Spleen (tissue), 7 donors: Measurements from ENCODE around the gene FOXJ1.
A peak's percentile ranks its signal among the peaks of the same experiment; 100 is the strongest.

Source experiments
- CTCF ChIP-seq, 11 experiments: fragments of 200-600 bp in 7 of 11; fragments of 450-650 bp in 4 of 11; sonication (generic) in 4 of 11; IDR thresholded peaks in 8 of 11; conservative IDR thresholded peaks in 3 of 11; 1 replicate in 7 of 11; 2 replicates in 4 of 11; pipeline versions ENCODE4 v1.4.0 to v1.8.0; 2016 to 2021; ENCODE audit warnings: antibody characterized with exemption in 11 of 11, inconsistent platforms in 4 of 11, mild to moderate bottlenecking in 1 of 11
- POLR2A ChIP-seq, 3 donors: fragments of 450-650 bp; IDR thresholded peaks; one replicate each; pipeline ENCODE4 v1.5.1; 2017; ENCODE audit warnings: antibody characterized with exemption in 3 of 3, mild to moderate bottlenecking in 1 of 3
- POLR2AphosphoS5 ChIP-seq, 3 donors: sonication (generic); formaldehyde crosslinking; IDR thresholded peaks; one replicate each; pipeline ENCODE4 v1.5.1; 2017; ENCODE audit warnings: antibody characterized with exemption in 3 of 3
- donor health status: DM: no; HTN: no; CAD: no; lungs with moderate emphysema.
- donor health status: DM: no; HTN: no; CAD: no.
- donor health status: DM: no; HTN: no; CAD: no.

- TF ChIP-seq CTCF (IDR thresholded peaks at IDR 0.05 in 8 of 11, conservative IDR thresholded peaks at IDR 0.05 in 3 of 11) (no peak), POLR2A (IDR thresholded peaks at IDR 0.05) (no peak), POLR2AphosphoS5 (IDR thresholded peaks at IDR 0.05) (peak; percentile 47 to 72 (median 68))
Measured at GRCh38 chr17:76145231-76146052, 4.4 kb upstream of the FOXJ1 start.
